22Rv1 (cell line): Measurements from ENCODE around the gene COL27A1.

ENCODE experiments used
- CTCF ChIP-seq: fragments of 450-650 bp; IDR thresholded peaks from 2 replicates; pipeline ENCODE4 v1.5.1; 2017; ENCODE audit warnings: mild to moderate bottlenecking
- ZFX ChIP-seq: fragments of 450-650 bp; IDR thresholded peaks from 2 replicates; pipeline ENCODE4 v1.6.1; 2017; ENCODE audit warnings: antibody characterized with exemption, borderline replicate concordance

- TF ChIP-seq CTCF (no peak), ZFX (no peak)
These were observed 157.2 kb downstream of the COL27A1 start for GRCh38 chr9:114312513-114312875.
